Mammary epithelial cell (primary cell): Measurements from ENCODE around the gene SPSB3.

Experiments used
- EZH2 ChIP-seq: IDR thresholded peaks from 2 replicates; pipeline ENCODE4 v1.6.1; 2012; ENCODE audit warnings: low read length, inconsistent platforms, borderline replicate concordance
- TF ChIP-seq, protein P1 (sequence below), 2 donors: IDR thresholded peaks in 1 of 2; conservative IDR thresholded peaks in 1 of 2; 2 replicates each; pipeline ENCODE4 v1.5.1; 2011 to 2012; ENCODE audit warnings: inconsistent platforms in 2 of 2, low read length in 2 of 2, mild to moderate bottlenecking in 2 of 2, control low read depth in 1 of 2, low read depth in 1 of 2; ENCODE audit not compliant: insufficient read depth in 1 of 2; ENCODE audit errors: extremely low read depth in 1 of 2

DNA sequence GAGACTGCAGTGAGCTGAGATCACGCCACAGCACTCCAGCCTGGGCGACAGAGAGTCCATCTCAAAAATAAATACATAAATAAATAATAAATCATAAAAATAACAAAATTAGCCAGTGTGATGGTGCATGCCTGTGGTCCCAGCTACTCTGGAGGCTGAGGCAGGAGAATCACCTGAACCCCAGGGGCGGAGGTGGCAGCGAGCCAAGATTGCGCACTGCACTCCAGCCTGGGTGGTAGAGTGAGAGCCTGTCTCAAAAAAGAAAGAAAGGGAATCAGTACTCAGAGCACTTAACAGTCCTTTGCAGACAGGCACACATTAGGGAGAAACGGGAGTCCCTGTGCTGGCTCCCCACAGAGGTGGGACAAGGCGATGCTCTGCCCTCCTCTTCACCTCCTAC lies 51.3 kb downstream of the SPSB3 start:
- no peak for TF ChIP-seq EZH2
- TF ChIP-seq, protein P1, sequence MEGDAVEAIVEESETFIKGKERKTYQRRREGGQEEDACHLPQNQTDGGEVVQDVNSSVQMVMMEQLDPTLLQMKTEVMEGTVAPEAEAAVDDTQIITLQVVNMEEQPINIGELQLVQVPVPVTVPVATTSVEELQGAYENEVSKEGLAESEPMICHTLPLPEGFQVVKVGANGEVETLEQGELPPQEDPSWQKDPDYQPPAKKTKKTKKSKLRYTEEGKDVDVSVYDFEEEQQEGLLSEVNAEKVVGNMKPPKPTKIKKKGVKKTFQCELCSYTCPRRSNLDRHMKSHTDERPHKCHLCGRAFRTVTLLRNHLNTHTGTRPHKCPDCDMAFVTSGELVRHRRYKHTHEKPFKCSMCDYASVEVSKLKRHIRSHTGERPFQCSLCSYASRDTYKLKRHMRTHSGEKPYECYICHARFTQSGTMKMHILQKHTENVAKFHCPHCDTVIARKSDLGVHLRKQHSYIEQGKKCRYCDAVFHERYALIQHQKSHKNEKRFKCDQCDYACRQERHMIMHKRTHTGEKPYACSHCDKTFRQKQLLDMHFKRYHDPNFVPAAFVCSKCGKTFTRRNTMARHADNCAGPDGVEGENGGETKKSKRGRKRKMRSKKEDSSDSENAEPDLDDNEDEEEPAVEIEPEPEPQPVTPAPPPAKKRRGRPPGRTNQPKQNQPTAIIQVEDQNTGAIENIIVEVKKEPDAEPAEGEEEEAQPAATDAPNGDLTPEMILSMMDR (conservative IDR thresholded peaks at IDR 0.05 in 1 of 2, IDR thresholded peaks at IDR 0.05 in 1 of 2; ENCODE audit: extremely low read depth in 1 of 2, insufficient read depth in 1 of 2, low read depth in 1 of 2, low read length in 2 of 2), result no peak
